H9 (cell line): Measurements from ENCODE around the gene SH3BGR. TPM values are rescaled to one million over a fixed set of nuclear protein-coding genes. Genes with fewer than 3 reads are reported as not detected.

Experiments
- DNase-seq: peaks from one replicate; pipeline ENCODE4 v3.0.0-alpha.2; 2017
- H2AFZ ChIP-seq: one replicate; pipeline ENCODE4 v1.6.1; 2013; ENCODE audit warnings: mild to moderate bottlenecking, low read length, control low read depth, moderate library complexity
- H2AK5ac ChIP-seq: 2 replicates; pipeline ENCODE4 v1.6.1; 2013; ENCODE audit warnings: low read length, control low read depth, mixed read lengths; ENCODE audit not compliant: insufficient read length
- H2BK120ac ChIP-seq: one replicate; pipeline ENCODE4 v1.6.1; 2013; ENCODE audit warnings: low read depth, mild to moderate bottlenecking, low read length, control low read depth, inconsistent platforms; ENCODE audit not compliant: poor library complexity, severe bottlenecking
- H2BK12ac ChIP-seq: 2 replicates; pipeline ENCODE4 v1.6.1; 2013; ENCODE audit warnings: low read length, control low read depth, mixed read lengths, low read depth; ENCODE audit not compliant: insufficient read length
- H2BK15ac ChIP-seq: 2 replicates; pipeline ENCODE4 v1.6.1; 2013; ENCODE audit warnings: low read depth, low read length, control low read depth
- H2BK20ac ChIP-seq: one replicate; pipeline ENCODE4 v1.6.1; 2013; ENCODE audit warnings: low read depth, mild to moderate bottlenecking, low read length, control low read depth, inconsistent platforms; ENCODE audit not compliant: poor library complexity, severe bottlenecking
- H2BK5ac ChIP-seq: 2 replicates; pipeline ENCODE4 v1.6.1; 2013; ENCODE audit warnings: low read length, control low read depth, mixed read lengths; ENCODE audit not compliant: insufficient read length
- H3K14ac ChIP-seq: 2 replicates; pipeline ENCODE4 v1.6.1; 2013; ENCODE audit warnings: low read length, control low read depth; ENCODE audit not compliant: insufficient read depth
- H3K18ac ChIP-seq: 2 replicates; pipeline ENCODE4 v1.6.1; 2013; ENCODE audit warnings: low read depth, mild to moderate bottlenecking, mixed read lengths, low read length, control low read depth; ENCODE audit not compliant: insufficient read length
- H3K23ac ChIP-seq: 2 replicates; pipeline ENCODE4 v1.6.1; 2013; ENCODE audit warnings: low read length, control low read depth, mixed read lengths, low read depth; ENCODE audit not compliant: insufficient read length
- H3K23me2 ChIP-seq: 2 replicates; pipeline ENCODE4 v1.6.1; 2013; ENCODE audit warnings: low read depth, mild to moderate bottlenecking, mixed read lengths, low read length, control low read depth; ENCODE audit not compliant: insufficient read length, poor library complexity, severe bottlenecking
- H3K27ac ChIP-seq: 2 replicates; pipeline ENCODE4 v1.5.1; 2013; ENCODE audit warnings: low read length, control low read depth, mixed read lengths, low read depth; ENCODE audit not compliant: insufficient read length
- H3K27me3 ChIP-seq: 2 replicates; pipeline ENCODE4 v1.6.1; 2013; ENCODE audit warnings: low read length, control low read depth, inconsistent platforms; ENCODE audit not compliant: insufficient read depth
- H3K4ac ChIP-seq: 2 replicates; pipeline ENCODE4 v1.6.1; 2013; ENCODE audit warnings: low read depth, mild to moderate bottlenecking, control low read depth, inconsistent platforms, low read length, moderate library complexity
- H3K4me1 ChIP-seq: 2 replicates; pipeline ENCODE4 v1.6.1; 2013; ENCODE audit warnings: low read length, control low read depth, inconsistent platforms; ENCODE audit not compliant: insufficient read depth
- H3K4me2 ChIP-seq: 2 replicates; pipeline ENCODE4 v1.6.1; 2013; ENCODE audit warnings: low read length, control low read depth, mixed read lengths; ENCODE audit not compliant: insufficient read length, insufficient read depth
- H3K56ac ChIP-seq: 2 replicates; pipeline ENCODE4 v1.6.1; 2013; ENCODE audit warnings: low read depth, mild to moderate bottlenecking, mixed read lengths, low read length, control low read depth; ENCODE audit not compliant: insufficient read length
- H3K79me1 ChIP-seq: 2 replicates; pipeline ENCODE4 v1.6.1; 2013; ENCODE audit warnings: low read depth, mild to moderate bottlenecking, moderate library complexity, low read length, control low read depth, inconsistent platforms; ENCODE audit not compliant: insufficient read depth, poor library complexity, severe bottlenecking
- H3K79me2 ChIP-seq: 2 replicates; pipeline ENCODE4 v1.6.1; 2013; ENCODE audit warnings: low read length, control low read depth, inconsistent platforms; ENCODE audit not compliant: insufficient read depth
- H3K9ac ChIP-seq: 2 replicates; pipeline ENCODE4 v1.6.1; 2013; ENCODE audit warnings: low read length, control low read depth, mixed read lengths; ENCODE audit not compliant: insufficient read length; ENCODE audit errors: extremely low read depth
- H3K9me3 ChIP-seq: one replicate; pipeline ENCODE4 v1.6.1; 2013; ENCODE audit warnings: low read depth, low read length, inconsistent platforms; ENCODE audit not compliant: control insufficient read depth
- H3T11ph ChIP-seq: one replicate; pipeline ENCODE4 v1.6.1; 2013; ENCODE audit warnings: mild to moderate bottlenecking, low read length, control low read depth, inconsistent platforms
- H4K20me1 ChIP-seq: one replicate; pipeline ENCODE4 v1.6.1; 2013; ENCODE audit not compliant: control insufficient read depth, insufficient read length, insufficient read depth
- H4K5ac ChIP-seq: 2 replicates; pipeline ENCODE4 v1.6.1; 2013; ENCODE audit warnings: low read depth, mild to moderate bottlenecking, mixed read lengths, low read length, control low read depth; ENCODE audit not compliant: insufficient read length
- H4K8ac ChIP-seq: replicated peaks from 2 replicates; pipeline ENCODE4 v1.6.1; 2013; ENCODE audit warnings: low read length, control low read depth, mixed read lengths, low read depth; ENCODE audit not compliant: insufficient read length
- H4K91ac ChIP-seq: 2 replicates; pipeline ENCODE4 v1.6.1; 2013; ENCODE audit warnings: low read depth, mild to moderate bottlenecking, moderate library complexity, mixed read lengths, low read length, control low read depth; ENCODE audit not compliant: insufficient read length
- H3K27ac Mint-ChIP-seq, 3 experiments: 2 replicates in 2 of 3; 3 replicates in 1 of 3; pipeline ENCODE4 v1.8.0; 2020 to 2021; ENCODE audit warnings: mixed read lengths in 3 of 3, mild to moderate bottlenecking in 1 of 3, moderate library complexity in 1 of 3
- H3K27me3 Mint-ChIP-seq: 2 replicates; pipeline ENCODE4 v1.8.0; 2021; ENCODE audit warnings: low read depth, mild to moderate bottlenecking, moderate library complexity, mixed read lengths
- H3K36me3 Mint-ChIP-seq, 3 experiments: 2 replicates in 2 of 3; 3 replicates in 1 of 3; pipeline ENCODE4 v1.8.0; 2020 to 2021; ENCODE audit warnings: low read depth in 3 of 3, mixed read lengths in 3 of 3; ENCODE audit not compliant: insufficient read depth in 1 of 3
- H3K4me1 Mint-ChIP-seq, 2 experiments: 2 replicates each; pipeline ENCODE4 v1.8.0; 2020; ENCODE audit warnings: mixed read lengths in 2 of 2
- H3K4me3 Mint-ChIP-seq, 2 experiments: 2 replicates in 1 of 2; 3 replicates in 1 of 2; pipeline ENCODE4 v1.8.0; 2020 to 2021; ENCODE audit warnings: mild to moderate bottlenecking in 2 of 2, mixed read lengths in 2 of 2, moderate library complexity in 1 of 2
- H3K9me3 Mint-ChIP-seq, 2 experiments: 2 replicates in 1 of 2; 3 replicates in 1 of 2; pipeline ENCODE4 v1.8.0; 2020; ENCODE audit warnings: mild to moderate bottlenecking in 2 of 2, mixed read lengths in 2 of 2, moderate library complexity in 1 of 2
- CTCF ChIP-seq: fragments of 200-600 bp; sonication (generic); conservative IDR thresholded peaks from 3 replicates; pipeline ENCODE4 v1.8.0; 2021; ENCODE audit warnings: antibody characterized with exemption, mild to moderate bottlenecking
- WGBS: extraction: QIAGEN DNeasy Blood & Tissue Kit; methylation state at CpG from one replicate; pipeline ENCODE4 v1.1.7; 2013; ENCODE audit warnings: missing lambda C conversion rate, low lambda C conversion rate, mixed read lengths; ENCODE audit not compliant: insufficient read length; ENCODE audit errors: extremely low coverage; 5-methylcytosine and 5-hydroxymethylcytosine counted together
- total RNA-seq: library from RNA; stranded (reverse); gene quantifications from 2 replicates; pipeline ENCODE4 v1.2.1, GENCODE V29; 2021

The SH3BGR gene
- total RNA-seq, 1 experiment from 2014 or later = 2.9 TPM

- Histone ChIP-seq H3K4ac (no peak overlapping the region), H4K5ac (no peak overlapping the region), H2BK15ac (no peak overlapping the region), H2BK12ac (no peak overlapping the region), H3K56ac (no peak overlapping the region), H2AFZ (no peak overlapping the region), H3K4me1 (no peaks in the 10 kb centered on the region), H3K79me1 (no peaks in the 10 kb centered on the region), H4K8ac (no peak overlapping the region), H3K27me3 (no peaks in the 10 kb centered on the region), H3K23ac (no peak overlapping the region), H3T11ph (no peak overlapping the region), H4K91ac (no peak overlapping the region), H2AK5ac (no peak overlapping the region), H3K18ac (no peak overlapping the region), H4K20me1 (no peaks in the 10 kb centered on the region), H3K23me2 (no peaks in the 10 kb centered on the region), H2BK5ac (no peak overlapping the region), H2BK120ac (no peak overlapping the region), H3K4me2 (no peak overlapping the region), H3K14ac (no peak overlapping the region), H3K27ac (no peak overlapping the region), H2BK20ac (no peak overlapping the region), H3K9me3 (no peaks in the 10 kb centered on the region), H3K9ac (no peak overlapping the region), H3K79me2 (no peaks in the 10 kb centered on the region; the same call in 1 of the 2 replicates)
- TF ChIP-seq CTCF = no peak
- no peaks in the 10 kb centered on the region; a peak in 1 of 7 replicates for H3K36me3 Mint-ChIP-seq
- H3K4me1 Mint-ChIP-seq = peaks cover 2% of the 10 kb centered on the region in 2 experiments; a peak in 2 of 4 replicates
- H3K27ac Mint-ChIP-seq = peak overlapping the region in 2 of 3 experiments; percentile 11 to 52; a peak in 3 of 7 replicates
- H3K4me3 Mint-ChIP-seq = no peak overlapping the region
- no CpG with 5 or more reads among the region's 3 CpGs for WGBS
- no peak for DNase-seq
- H3K9me3 Mint-ChIP-seq = no peaks in the 10 kb centered on the region; a peak in 1 of 5 replicates
- no peaks in the 10 kb centered on the region; the same call in 1 of the 2 replicates for H3K27me3 Mint-ChIP-seq
Measured at GRCh38 chr21:39461419-39461818, 9.6 kb downstream of the SH3BGR start.
